Measurements from ENCODE around the gene DNAH14.
"Not testable (repeated sequence)": the region's sequence is repeated elsewhere in the genome, so short reads cannot be mapped to it uniquely, and the experiment has no call there.

DNAH14 gene

DNA sequence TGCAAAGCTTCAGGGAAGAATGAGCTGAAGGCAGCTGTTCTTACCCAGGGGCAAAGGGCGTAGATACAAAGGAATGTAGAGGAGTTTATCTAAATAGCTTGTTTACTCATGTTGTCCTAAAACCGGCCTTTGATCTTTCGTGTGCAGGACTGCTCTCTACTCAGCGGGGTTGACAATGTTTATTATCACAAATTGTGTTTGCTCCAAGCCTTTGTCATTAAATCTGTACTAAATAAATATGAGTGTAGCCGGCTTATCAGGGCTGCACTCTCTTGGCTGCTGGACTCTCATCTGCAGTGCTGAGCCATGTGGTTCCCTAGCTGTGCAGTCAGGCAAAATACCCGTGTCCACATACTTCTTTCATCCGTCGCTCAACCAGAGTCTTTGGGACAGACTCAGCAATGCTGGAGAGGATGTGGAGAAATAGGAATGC is 299.4 kb downstream of the DNAH14 start:
- H3K4me1 ChIP-seq (ENCODE audit: control insufficient read depth, insufficient read depth, low read length), result no peaks in the 10 kb centered on the region
- H3K36me3 ChIP-seq (ENCODE audit: insufficient read depth, low read length), result no peaks in the 10 kb centered on the region
- H3K27me3 ChIP-seq (ENCODE audit: control insufficient read depth, insufficient read depth, low read length), result no peaks in the 10 kb centered on the region
- no peak overlapping the region for H3K4me2 ChIP-seq (ENCODE audit: low read length)
- H3K9ac ChIP-seq (ENCODE audit: low read depth, low read length), result no peak overlapping the region
- no peak overlapping the region for H3K4me3 ChIP-seq (ENCODE audit: low read length)
- H3K9me3 ChIP-seq (replicated peaks; ENCODE audit: low read length), result no peaks in the 10 kb centered on the region

DNA sequence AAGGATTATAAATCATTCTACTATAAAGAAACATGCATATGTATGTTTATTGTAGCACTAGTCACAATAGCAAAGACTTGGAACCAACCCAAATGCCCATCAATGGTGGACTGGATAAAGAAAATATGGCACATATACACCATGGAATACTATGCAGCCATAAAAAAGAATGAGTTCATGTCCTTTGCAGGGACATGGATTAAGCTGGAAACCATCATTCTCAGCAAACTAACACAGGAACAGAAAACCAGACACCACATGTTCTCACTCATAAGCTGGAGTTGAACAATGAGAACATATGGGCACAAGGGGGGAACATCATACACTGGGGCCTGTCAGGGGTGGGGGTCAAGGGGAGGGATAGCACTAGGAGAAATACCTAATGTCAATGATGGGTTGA is 300.0 kb downstream of the DNAH14 start:
- H3K4me2 ChIP-seq (ENCODE audit: low read length); H3K9ac ChIP-seq (ENCODE audit: low read depth, low read length); H3K27me3 ChIP-seq (ENCODE audit: control insufficient read depth, insufficient read depth, low read length); H3K36me3 ChIP-seq (ENCODE audit: insufficient read depth, low read length); H3K4me1 ChIP-seq (ENCODE audit: control insufficient read depth, insufficient read depth, low read length); H3K9me3 ChIP-seq (replicated peaks; ENCODE audit: low read length); H3K4me3 ChIP-seq (ENCODE audit: low read length): not testable (repeated sequence)

DNA sequence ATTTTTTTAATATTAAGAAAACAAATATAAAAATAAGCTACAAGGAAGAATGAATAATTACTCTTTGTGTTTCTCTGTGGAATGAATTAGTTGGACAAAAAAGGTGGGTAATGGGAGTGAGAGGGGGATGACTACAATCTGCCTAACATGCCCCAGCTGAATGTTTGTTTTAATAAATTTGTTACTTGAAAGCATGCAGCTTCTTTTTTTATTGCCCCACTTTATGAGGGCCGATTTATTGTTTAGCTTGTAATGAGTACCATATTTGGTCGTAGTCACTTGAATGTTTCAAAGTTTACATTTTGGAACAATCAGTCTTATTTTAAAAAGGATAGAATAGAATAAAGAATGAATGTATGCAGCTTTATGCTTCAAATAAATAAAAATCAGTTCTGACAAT is 301.0 kb downstream of the DNAH14 start:
- Histone ChIP-seq H3K9me3 (replicated peaks; ENCODE audit: low read length) (no peaks in the 10 kb centered on the region), H3K4me1 (ENCODE audit: control insufficient read depth, insufficient read depth, low read length) (no peaks in the 10 kb centered on the region), H3K27me3 (ENCODE audit: control insufficient read depth, insufficient read depth, low read length) (no peaks in the 10 kb centered on the region), H3K4me3 (ENCODE audit: low read length) (no peak overlapping the region), H3K9ac (ENCODE audit: low read depth, low read length) (no peak overlapping the region), H3K4me2 (ENCODE audit: low read length) (no peak overlapping the region), H3K36me3 (ENCODE audit: insufficient read depth, low read length) (no peaks in the 10 kb centered on the region)

DNA sequence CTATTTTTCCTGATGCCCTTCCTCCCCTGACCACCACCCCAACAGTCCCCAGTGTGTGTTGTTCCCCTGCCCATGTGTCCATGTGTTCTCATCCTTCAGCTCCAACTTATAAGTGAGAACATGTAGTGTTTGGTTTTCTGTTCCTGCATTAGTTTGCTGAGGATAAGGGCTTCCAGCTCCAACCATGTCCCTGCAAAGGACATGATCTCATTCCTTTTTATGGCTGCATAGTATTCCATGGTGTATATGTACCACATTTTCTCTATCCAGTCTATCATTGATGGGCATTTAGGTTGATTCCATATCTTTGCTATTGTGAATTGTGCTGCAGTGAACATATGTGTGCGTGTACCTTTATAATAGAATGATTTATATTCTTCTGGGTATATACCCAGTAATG is 303.5 kb downstream of the DNAH14 start:
- H3K9ac ChIP-seq (ENCODE audit: low read depth, low read length); H3K4me3 ChIP-seq (ENCODE audit: low read length); H3K36me3 ChIP-seq (ENCODE audit: insufficient read depth, low read length); H3K9me3 ChIP-seq (replicated peaks; ENCODE audit: low read length); H3K4me1 ChIP-seq (ENCODE audit: control insufficient read depth, insufficient read depth, low read length); H3K4me2 ChIP-seq (ENCODE audit: low read length); H3K27me3 ChIP-seq (ENCODE audit: control insufficient read depth, insufficient read depth, low read length): not testable (repeated sequence)

DNA sequence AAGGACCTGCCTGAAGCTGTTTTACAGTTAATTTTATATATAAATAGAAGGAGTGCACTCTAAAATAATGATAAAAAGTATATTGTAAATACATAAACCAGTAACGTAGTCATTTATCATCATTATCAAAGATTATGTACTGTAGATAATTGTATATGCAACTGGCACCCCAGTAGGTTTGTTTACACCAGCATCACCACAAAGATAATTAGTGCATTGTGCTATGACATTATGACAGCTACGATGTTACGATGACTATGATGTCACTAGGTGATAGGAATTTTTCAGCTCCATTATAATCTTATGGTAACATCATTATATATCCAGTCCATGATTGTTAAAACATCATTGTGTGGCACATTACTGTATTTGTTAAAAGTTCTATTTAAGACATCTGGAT is 313.1 kb downstream of the DNAH14 start:
- H3K4me3 ChIP-seq (ENCODE audit: low read length), result no peak overlapping the region
- H3K27me3 ChIP-seq (ENCODE audit: control insufficient read depth, insufficient read depth, low read length), result no peaks in the 10 kb centered on the region
- H3K36me3 ChIP-seq (ENCODE audit: insufficient read depth, low read length), result no peaks in the 10 kb centered on the region
- H3K9ac ChIP-seq (ENCODE audit: low read depth, low read length), result no peak overlapping the region
- no peaks in the 10 kb centered on the region for H3K9me3 ChIP-seq (replicated peaks; ENCODE audit: low read length)
- no peaks in the 10 kb centered on the region for H3K4me1 ChIP-seq (ENCODE audit: control insufficient read depth, insufficient read depth, low read length)
- H3K4me2 ChIP-seq (ENCODE audit: low read length), result no peak overlapping the region

DNA sequence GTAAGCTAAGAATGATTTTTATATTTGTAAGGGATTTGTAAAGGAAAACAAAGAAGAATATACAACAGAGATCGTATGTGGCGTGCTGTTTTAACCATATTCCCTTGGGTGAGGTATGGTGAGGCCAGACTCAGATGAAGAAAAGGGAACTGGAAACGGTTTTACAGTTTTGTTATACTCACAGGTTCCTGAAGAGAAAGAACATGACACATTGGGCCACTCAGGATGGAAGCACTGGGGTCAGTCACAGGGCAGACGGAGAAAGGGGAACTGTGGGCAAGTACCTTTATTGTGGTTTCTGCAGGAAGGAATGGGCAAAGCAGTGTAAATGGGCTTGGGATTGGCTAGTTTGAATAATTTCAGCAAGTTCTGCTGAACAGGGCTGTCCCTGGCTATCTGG is 321.0 kb downstream of the DNAH14 start:
- Histone ChIP-seq H3K27me3 (ENCODE audit: control insufficient read depth, insufficient read depth, low read length) (no peaks in the 10 kb centered on the region), H3K9ac (ENCODE audit: low read depth, low read length) (no peak overlapping the region), H3K4me3 (ENCODE audit: low read length) (no peak overlapping the region), H3K4me1 (ENCODE audit: control insufficient read depth, insufficient read depth, low read length) (no peaks in the 10 kb centered on the region), H3K4me2 (ENCODE audit: low read length) (no peak overlapping the region), H3K36me3 (ENCODE audit: insufficient read depth, low read length) (no peaks in the 10 kb centered on the region), H3K9me3 (replicated peaks; ENCODE audit: low read length) (no peaks in the 10 kb centered on the region)

DNA sequence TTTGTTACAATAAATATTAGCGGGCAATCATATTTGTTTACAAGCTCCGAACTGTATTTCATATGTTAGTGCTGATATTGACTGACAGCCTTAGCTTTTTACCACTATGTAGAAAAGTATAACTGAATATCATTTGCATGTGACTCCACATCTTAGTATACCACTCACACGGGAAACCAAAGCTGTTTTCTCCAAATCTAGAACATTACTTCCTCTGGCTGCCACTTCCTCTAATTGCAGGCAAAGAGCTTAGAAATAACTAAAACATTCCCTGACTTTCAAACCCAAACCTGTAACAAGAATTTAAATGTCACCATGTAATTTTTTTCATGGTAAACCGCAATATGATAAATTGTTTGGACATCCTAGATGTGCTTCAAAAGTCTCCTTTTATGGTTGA is 323.7 kb downstream of the DNAH14 start:
- Histone ChIP-seq H3K4me2 (ENCODE audit: low read length) (no peak overlapping the region), H3K4me3 (ENCODE audit: low read length) (no peak overlapping the region), H3K9ac (ENCODE audit: low read depth, low read length) (no peak overlapping the region), H3K4me1 (ENCODE audit: control insufficient read depth, insufficient read depth, low read length) (no peaks in the 10 kb centered on the region), H3K27me3 (ENCODE audit: control insufficient read depth, insufficient read depth, low read length) (no peaks in the 10 kb centered on the region), H3K36me3 (ENCODE audit: insufficient read depth, low read length) (no peaks in the 10 kb centered on the region), H3K9me3 (replicated peaks; ENCODE audit: low read length) (no peaks in the 10 kb centered on the region)

DNA sequence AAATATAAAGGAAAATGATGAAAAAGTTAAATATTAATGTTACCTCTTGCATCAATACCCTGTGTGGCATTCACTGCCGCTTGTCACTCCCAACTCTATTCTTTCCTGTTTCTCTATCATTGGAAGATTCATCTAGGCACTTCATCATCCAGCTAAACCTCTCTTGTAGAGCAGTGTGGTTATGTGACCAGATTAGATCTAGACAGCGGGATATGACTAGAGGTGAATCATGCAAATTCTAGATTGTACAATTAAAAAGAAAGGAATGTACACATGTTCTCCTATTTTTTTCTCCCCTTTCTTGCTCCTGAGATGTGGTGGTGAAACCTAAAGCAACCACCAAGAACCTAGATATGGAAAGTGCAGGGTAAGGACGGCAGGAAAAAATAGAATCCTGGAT is 324.3 kb downstream of the DNAH14 start:
- no peak overlapping the region for H3K4me3 ChIP-seq (ENCODE audit: low read length)
- H3K36me3 ChIP-seq (ENCODE audit: insufficient read depth, low read length), result no peaks in the 10 kb centered on the region
- H3K4me1 ChIP-seq (ENCODE audit: control insufficient read depth, insufficient read depth, low read length), result no peaks in the 10 kb centered on the region
- no peaks in the 10 kb centered on the region for H3K9me3 ChIP-seq (replicated peaks; ENCODE audit: low read length)
- H3K4me2 ChIP-seq (ENCODE audit: low read length), result no peak overlapping the region
- no peaks in the 10 kb centered on the region for H3K27me3 ChIP-seq (ENCODE audit: control insufficient read depth, insufficient read depth, low read length)
- no peak overlapping the region for H3K9ac ChIP-seq (ENCODE audit: low read depth, low read length)

DNA sequence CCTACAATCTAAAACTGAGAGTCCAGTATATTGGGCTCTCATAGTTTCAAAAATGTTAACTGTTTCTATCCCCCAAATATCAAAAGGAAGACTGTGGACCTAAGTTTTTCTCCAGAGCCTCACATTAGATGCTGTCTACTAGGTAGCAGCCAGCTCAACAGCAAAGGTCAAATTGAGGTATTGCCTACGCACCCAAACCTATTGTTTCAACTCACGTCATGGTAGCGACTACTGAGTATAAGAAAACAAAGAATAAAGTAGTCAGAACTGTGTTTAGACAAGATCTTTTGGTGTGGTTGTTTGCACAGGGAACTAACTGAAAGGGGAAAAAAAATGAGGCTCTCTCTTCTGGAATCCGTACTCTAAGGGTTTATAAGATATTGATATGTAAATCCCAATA is 325.2 kb downstream of the DNAH14 start:
- H3K4me1 ChIP-seq (ENCODE audit: control insufficient read depth, insufficient read depth, low read length), result no peaks in the 10 kb centered on the region

DNA sequence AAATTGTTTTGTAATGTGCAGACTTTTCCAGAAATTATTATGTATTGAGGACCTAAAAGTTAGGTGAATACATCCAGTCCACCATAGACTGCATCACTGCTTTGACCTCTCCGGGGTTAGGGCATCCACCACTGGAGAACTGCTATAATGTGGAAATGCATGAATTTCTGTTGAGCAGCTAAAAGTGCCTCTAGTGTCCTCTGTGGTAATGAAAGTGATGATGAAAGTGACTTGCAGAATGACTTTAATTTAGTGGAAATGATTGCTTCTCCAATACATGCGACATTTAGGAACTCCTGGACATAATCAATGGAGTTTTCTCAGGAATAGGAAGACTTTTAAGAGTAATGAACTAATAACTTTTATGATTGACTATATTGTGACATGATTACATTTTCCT is 327.6 kb downstream of the DNAH14 start:
- Histone ChIP-seq H3K9me3 (replicated peaks; ENCODE audit: low read length) (no peaks in the 10 kb centered on the region), H3K4me3 (ENCODE audit: low read length) (no peak overlapping the region), H3K9ac (ENCODE audit: low read depth, low read length) (no peak overlapping the region), H3K27me3 (ENCODE audit: control insufficient read depth, insufficient read depth, low read length) (no peaks in the 10 kb centered on the region), H3K4me2 (ENCODE audit: low read length) (no peak overlapping the region), H3K36me3 (ENCODE audit: insufficient read depth, low read length) (no peaks in the 10 kb centered on the region), H3K4me1 (ENCODE audit: control insufficient read depth, insufficient read depth, low read length) (no peaks in the 10 kb centered on the region)

More for the DNA sequence above, 325.2 kb downstream of the DNAH14 start:
- Histone ChIP-seq H3K9me3 (replicated peaks; ENCODE audit: low read length) (no peaks in the 10 kb centered on the region), H3K9ac (ENCODE audit: low read depth, low read length) (no peak overlapping the region), H3K36me3 (ENCODE audit: insufficient read depth, low read length) (no peaks in the 10 kb centered on the region), H3K4me2 (ENCODE audit: low read length) (no peak overlapping the region), H3K4me3 (ENCODE audit: low read length) (no peak overlapping the region), H3K27me3 (ENCODE audit: control insufficient read depth, insufficient read depth, low read length) (no peaks in the 10 kb centered on the region)

DNA sequence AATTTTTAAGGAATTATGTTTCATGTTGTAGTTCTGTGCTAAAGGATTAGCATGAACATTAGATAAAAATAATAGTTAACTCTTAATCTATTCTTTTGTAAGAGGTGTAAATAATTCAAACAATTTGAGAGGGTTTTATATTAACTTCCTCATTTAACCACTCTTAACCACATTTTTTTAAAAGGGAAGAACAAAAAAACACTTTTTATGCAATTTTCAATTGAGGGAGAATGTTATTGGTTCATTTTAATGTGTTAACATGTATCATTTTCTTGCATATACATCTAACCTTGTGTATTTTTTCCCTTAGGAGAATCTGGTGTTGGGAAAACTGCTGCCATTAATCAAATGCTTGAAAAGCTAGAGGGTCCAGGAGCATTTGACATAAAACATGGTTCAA is 329.3 kb downstream of the DNAH14 start:
- no peaks in the 10 kb centered on the region for H3K4me1 ChIP-seq (ENCODE audit: control insufficient read depth, insufficient read depth, low read length)
- H3K9me3 ChIP-seq (replicated peaks; ENCODE audit: low read length), result no peaks in the 10 kb centered on the region
- H3K4me2 ChIP-seq (ENCODE audit: low read length), result no peak overlapping the region
- H3K27me3 ChIP-seq (ENCODE audit: control insufficient read depth, insufficient read depth, low read length), result no peaks in the 10 kb centered on the region
- no peaks in the 10 kb centered on the region for H3K36me3 ChIP-seq (ENCODE audit: insufficient read depth, low read length)
- no peak overlapping the region for H3K4me3 ChIP-seq (ENCODE audit: low read length)
- H3K9ac ChIP-seq (ENCODE audit: low read depth, low read length), result no peak overlapping the region

DNA sequence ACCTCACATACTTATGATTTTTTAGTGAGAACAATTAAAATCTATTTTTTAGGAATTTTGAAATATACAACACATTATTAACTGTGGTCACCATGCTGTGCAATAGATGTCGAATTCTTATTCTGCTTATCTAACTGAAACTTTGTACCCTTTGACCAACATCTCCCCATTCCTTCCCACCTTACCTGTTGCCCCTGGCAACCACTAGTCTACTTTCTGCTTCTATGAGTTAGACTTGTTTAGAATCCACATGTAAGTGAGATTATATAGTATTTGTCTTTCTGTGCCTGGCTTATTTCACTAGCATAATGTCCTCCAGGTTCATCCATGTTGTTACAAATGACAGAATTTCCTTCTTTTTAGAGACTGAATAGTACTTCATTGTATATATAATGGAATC is 330.1 kb downstream of the DNAH14 start:
- Histone ChIP-seq H3K4me2 (ENCODE audit: low read length) (no peak overlapping the region), H3K9me3 (replicated peaks; ENCODE audit: low read length) (no peaks in the 10 kb centered on the region), H3K36me3 (ENCODE audit: insufficient read depth, low read length) (no peaks in the 10 kb centered on the region), H3K4me3 (ENCODE audit: low read length) (no peak overlapping the region), H3K4me1 (ENCODE audit: control insufficient read depth, insufficient read depth, low read length) (no peaks in the 10 kb centered on the region), H3K9ac (ENCODE audit: low read depth, low read length) (no peak overlapping the region), H3K27me3 (ENCODE audit: control insufficient read depth, insufficient read depth, low read length) (no peaks in the 10 kb centered on the region)

DNA sequence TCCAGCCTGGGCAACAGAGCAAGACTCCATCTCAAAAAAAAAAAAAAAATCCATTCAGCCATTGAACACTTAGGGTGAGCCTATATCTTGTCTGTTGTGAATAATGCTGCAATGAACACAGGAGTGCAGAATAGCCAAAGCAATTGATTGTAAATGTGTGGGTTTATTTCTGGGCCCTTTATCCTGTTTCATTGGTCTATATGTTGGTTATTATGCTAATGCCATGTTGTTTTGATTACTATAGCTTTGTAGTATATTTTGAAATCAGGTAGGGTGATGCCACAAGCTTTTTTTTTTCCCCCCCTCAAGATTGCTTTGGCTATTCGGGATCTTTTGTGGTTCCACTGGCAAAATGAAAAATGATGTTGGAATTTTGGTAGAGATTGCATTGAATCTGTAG is 330.8 kb downstream of the DNAH14 start:
- H3K9me3 ChIP-seq (replicated peaks; ENCODE audit: low read length), result no peaks in the 10 kb centered on the region
- no peaks in the 10 kb centered on the region for H3K27me3 ChIP-seq (ENCODE audit: control insufficient read depth, insufficient read depth, low read length)
- no peaks in the 10 kb centered on the region for H3K4me1 ChIP-seq (ENCODE audit: control insufficient read depth, insufficient read depth, low read length)
- H3K4me3 ChIP-seq (ENCODE audit: low read length), result no peak overlapping the region
- no peaks in the 10 kb centered on the region for H3K36me3 ChIP-seq (ENCODE audit: insufficient read depth, low read length)
- H3K9ac ChIP-seq (ENCODE audit: low read depth, low read length), result no peak overlapping the region
- no peak overlapping the region for H3K4me2 ChIP-seq (ENCODE audit: low read length)
